HG02588 (cell line): ENCODE measurements around the gene TGFBI.

ENCODE experiments used
- ATAC-seq: cut with Tn5 transposase; IDR thresholded peaks from one replicate; pipeline ENCODE4 v1.9.1; 2021; ENCODE audit warnings: mild to moderate bottlenecking, moderate library complexity; ENCODE audit not compliant: unreplicated experiment

Gene TGFBI

DNA sequence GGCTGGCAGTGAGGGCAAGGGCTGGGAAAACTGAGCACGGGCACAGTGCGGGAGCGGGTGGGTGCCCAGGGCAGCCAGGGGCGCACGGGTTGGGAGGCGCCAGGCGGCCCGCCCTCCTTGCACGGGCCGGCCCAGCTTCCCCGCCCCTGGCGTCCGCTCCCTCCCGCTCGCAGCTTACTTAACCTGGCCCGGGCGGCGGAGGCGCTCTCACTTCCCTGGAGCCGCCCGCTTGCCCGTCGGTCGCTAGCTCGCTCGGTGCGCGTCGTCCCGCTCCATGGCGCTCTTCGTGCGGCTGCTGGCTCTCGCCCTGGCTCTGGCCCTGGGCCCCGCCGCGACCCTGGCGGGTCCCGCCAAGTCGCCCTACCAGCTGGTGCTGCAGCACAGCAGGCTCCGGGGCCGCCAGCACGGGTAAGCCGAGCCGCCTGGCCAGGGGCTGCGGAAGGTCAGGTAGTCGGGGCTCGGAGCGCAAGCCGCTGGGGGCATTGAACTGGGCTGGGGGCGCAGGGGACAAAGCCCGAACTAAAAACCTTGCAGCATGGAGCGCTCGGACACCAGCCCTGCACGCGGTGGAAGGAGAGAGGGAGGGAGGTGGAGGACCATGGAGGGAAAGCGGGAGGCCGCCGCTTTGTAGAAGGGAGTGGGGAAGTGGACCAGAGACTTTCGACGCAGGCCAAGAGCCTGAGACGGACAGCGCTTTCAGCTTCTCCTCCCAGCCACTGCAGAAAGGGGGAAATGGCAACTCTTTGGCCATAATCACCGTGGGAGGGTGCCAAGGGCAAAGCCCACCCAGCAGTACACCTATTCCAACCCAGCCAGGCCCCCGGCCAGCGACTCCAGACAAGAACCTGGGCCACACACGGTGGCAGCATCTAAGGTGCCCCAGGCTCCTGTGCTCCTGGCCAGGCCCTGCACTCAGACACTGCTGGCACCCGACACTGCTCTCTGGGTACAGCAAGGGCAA lies at the start of gene TGFBI:
Gene TGFBI, plus strand, starts transcription at position 207 of the 961 bp plus-strand sequence. Its CDS starts 68 bp downstream, at position 275.
- no peak for ATAC-seq

GRCh38 chr5:135978993-135979392 lies 49.8 kb upstream of the TGFBI start:
- ATAC-seq = no peak

GRCh38 chr5:135979510-135979909 lies 49.3 kb upstream of the TGFBI start:
- no peak for ATAC-seq

DNA sequence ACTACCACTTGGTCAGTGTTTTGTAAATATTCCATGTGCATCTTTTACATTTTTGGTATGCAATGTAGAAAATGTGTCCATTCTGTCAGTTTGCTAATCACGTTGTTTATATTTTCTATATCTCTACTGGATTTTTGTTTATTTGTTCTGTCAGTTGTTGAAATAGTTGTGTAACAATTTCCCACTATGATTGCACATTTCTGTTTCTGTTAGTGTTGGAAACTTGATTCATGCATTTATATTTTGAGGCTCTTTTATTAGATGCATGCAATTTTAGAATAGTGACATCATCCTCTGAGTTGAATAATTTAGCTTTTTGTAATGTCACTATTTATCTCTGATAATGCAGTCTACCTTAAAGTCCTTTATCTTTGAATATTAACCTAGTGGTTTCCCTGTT lies 48.2 kb upstream of the TGFBI start:
- ATAC-seq = no peak

GRCh38 chr5:135985951-135986350 lies 42.8 kb upstream of the TGFBI start:
- ATAC-seq = no peak

GRCh38 chr5:135986401-135986800 lies 42.4 kb upstream of the TGFBI start:
- no peak for ATAC-seq

GRCh38 chr5:135986891-135987401 lies 41.8 kb upstream of the TGFBI start:
- no peak for ATAC-seq

- ATAC-seq = no peak
Observed at GRCh38 chr5:135988546-135988945, 40.2 kb upstream of the TGFBI start.

GRCh38 chr5:135989686-135990085 lies 39.1 kb upstream of the TGFBI start:
- no peak for ATAC-seq

DNA sequence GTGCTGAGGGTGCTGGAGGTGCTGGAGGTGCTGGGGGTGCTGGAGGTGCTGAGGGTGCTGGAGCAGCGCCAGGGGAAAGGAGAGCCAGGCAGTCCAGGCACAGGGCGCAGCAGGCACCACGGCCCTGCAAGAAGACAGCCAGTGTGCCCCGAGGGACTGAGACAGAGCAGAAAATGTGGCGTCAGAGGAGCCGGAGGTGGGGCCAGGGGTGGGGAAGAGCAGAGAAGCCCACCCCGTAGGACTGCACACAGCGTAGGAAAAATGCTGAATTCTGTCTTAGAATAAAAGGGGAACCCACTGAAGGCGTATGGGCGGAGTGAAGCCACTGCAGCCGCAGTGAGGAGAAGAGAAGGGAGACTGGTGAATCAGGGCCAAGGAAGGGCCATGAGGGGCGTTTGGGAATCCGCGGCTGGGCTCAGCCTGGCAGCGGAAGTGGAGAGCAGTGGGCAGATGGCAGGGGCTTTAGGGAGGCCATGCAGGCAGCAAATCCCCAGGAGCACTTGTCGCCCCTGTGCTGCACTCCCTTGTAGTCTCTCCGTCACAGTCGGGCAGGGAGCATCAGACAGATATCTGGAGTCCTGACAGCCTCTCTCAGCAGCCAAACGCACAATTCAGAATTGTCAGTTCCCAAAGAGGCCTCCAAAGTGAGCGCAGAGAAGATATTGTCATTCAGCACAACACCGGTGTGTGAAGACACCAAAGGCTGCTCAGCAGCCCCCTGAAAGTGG lies 38.1 kb upstream of the TGFBI start:
- ATAC-seq = no peak

DNA sequence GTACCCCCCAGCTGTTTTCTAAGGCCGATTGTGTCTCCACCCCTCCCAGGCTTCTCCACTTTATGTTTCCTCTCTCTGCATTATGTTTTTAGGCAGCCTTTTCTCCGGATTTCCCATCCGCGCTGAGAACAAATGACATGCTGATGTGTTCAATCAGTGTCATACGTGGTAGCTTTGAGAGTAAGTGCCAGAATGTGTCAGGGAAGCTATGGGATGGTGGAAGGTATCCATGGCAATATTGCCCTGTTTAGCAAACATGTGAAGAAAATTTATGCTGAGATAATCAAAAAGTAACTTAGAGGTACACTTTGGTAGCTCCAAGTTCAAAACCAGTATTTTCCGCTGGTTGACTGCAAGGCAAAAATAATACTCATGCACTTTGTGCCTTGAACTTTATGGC lies 37.4 kb upstream of the TGFBI start:
- no peak for ATAC-seq

- no peak for ATAC-seq
Observed at GRCh38 chr5:135993335-135993879, 35.4 kb upstream of the TGFBI start.

- ATAC-seq = no peak
Observed at GRCh38 chr5:135993880-135994636, 34.7 kb upstream of the TGFBI start.

GRCh38 chr5:135995976-135996375 lies 32.8 kb upstream of the TGFBI start:
- no peak for ATAC-seq

DNA sequence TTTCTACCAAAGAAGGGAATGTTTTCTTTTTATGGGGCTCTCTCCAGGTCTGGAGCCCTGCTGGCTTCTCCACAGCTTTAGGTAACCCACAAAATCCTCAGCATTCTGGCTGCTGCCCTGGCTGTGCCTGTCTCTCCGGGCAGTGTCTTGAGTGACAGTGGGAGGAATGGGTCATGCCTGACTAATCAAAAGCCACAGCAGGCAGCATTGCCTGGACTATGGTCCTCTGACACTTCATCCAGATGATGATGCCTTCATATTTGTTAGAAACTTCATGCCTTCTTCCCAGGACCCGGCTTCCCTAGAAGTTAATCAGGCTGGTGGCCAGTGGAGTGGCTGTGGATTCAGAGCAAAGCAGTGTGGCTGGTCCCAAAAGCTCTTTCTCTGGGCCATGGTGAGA lies 32.2 kb upstream of the TGFBI start:
- no peak for ATAC-seq

DNA sequence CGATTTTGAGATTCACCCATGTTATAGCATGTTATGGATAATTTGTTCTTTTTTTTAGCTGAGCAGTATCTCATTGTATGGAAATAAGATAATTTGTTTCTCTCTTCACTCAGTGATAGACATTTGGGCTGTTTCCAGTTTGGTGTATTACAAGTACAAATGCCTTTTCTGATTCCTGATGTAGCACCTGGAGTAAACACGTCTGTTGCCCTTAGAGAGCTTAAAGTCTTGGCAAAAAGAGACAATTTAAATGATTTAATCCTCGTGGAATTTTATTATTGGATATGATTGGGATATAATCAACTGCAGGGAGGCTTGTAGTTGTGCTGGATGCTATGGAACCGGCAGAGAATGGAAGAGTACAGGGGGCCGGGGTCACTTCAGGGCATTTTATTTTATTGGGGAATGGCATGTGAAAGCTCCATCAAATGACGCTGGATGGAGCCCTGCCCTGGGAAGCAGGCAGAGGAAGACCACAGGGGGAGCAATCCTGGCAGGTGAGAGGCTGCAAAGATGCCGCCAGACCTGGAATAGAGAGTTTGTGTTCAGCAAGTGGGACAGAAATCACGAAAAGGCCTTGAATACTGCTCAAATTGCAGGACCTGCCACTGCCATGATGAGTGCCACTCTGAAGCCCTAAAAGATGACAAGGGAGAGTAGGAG lies 31.0 kb upstream of the TGFBI start:
- ATAC-seq = no peak

DNA sequence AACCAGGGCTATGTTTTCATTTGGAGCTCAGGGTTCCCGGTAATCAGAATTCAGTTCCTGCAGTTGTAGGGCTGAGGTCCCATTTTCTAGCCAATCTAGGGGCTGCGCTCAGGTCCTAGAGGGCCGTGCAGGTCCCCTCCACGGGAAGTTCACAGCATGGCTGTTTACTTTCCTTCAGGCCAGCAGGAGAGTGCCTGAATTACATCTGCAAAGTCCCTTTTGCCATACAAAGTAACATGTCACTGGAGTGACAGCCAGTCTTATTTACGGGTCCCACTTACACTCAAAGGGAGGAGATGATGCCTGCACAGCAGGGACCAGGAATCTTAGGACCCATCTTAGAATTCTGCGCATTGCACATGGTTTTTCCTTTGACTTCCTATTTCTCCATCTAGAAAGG lies 29.9 kb upstream of the TGFBI start:
- no peak for ATAC-seq

- ATAC-seq = no peak
Observed at GRCh38 chr5:135999406-136000139, 29.2 kb upstream of the TGFBI start.

- ATAC-seq = no peak
Observed at GRCh38 chr5:136000147-136000546, 28.6 kb upstream of the TGFBI start.

DNA sequence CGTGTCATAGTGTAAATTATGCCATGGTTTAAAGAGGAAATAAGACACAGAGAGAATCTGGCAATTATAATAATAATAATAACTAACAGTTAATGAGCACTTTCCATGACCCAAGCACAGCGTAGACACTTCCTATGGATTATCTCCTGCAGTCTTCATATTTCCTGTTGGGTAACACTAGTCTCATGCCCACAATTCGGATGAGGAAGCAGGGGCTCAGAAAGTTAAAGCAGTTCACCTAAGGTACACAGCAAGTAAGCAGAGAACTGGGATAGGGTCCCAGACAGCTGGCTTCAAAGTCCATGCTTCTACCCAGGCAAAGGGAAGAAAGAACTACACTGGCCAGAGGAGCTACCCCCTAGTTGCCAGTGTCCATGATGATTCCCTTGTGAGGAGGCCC lies 27.9 kb upstream of the TGFBI start:
- no peak for ATAC-seq
